ENCODE data around the gene UBE2J1.
"Not testable (repeated sequence)": the region's sequence is repeated elsewhere in the genome, so short reads cannot be mapped to it uniquely, and the experiment has no call there.

UBE2J1 gene, protein sequence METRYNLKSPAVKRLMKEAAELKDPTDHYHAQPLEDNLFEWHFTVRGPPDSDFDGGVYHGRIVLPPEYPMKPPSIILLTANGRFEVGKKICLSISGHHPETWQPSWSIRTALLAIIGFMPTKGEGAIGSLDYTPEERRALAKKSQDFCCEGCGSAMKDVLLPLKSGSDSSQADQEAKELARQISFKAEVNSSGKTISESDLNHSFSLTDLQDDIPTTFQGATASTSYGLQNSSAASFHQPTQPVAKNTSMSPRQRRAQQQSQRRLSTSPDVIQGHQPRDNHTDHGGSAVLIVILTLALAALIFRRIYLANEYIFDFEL

DNA sequence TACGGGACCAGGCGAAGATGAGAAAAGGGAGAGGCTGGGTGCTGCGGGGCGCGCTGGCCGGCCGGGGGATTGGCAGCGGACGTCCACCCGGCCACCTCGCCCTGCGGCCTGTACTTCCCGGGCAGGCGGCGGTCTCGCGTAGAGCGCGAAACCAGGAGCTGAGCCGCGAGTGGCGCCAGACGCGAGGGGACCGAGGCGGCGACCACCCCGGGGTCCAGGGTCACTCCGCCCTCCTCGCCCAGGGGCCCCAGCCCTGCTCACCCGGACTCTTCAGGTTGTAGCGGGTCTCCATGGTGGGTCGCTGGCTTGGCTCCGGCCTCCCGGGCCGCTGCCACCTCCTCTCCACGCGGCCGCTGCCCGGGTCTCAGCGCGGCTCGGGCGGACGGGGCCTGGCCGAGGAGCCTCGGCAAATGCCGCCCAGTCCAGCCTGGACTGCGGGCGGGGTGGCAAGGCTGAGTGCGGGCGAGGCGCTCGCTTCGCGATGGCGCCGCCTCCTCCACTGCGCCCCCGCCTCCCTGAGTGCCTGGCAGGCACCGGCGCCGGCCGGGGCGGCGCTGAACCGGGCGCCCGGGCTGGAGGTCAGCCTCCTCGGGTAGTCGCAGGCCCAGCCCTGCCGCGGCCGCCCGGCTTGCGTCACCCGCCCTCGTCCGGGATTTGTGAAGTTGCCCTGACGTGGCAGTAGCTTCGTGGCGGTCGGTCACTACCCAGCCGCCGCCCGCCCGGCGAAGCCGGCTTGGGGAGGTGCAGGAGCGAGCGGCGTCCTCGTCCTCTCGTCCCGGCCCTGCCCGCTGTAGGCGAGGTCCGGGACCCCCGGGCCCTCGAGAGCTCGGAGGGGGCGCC, at the start of gene UBE2J1:
TSS of gene UBE2J1 (minus strand) at position 445 of the 840 bp plus-strand sequence. CDS start at position 292, 153 bp downstream.
- peak; percentile 32 for DNase-seq

DNA sequence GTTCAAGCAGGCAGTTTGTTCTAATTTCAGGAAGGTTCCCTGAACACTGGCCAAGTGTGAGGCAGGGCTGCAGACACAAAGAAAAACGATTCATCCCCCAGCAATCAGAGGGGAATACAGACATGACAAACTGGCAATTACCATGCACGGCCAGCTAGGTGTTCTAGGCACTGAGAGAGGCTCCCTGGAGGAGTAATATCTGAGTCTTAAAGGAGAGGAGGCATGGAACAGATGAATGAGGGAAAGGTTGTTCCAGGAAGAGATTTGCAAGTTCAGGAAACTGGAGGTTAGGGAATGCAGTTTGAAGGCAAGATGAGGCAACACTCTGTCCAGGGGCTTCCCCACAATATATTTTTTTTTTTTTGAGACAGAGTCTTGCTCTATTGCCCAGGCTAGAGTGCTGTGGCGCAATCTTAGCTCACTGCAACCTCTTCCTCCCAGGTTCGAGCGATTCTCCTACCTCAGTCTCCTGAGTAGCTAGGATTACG, 48.4 kb upstream of the UBE2J1 start:
- no peak for DNase-seq

DNA sequence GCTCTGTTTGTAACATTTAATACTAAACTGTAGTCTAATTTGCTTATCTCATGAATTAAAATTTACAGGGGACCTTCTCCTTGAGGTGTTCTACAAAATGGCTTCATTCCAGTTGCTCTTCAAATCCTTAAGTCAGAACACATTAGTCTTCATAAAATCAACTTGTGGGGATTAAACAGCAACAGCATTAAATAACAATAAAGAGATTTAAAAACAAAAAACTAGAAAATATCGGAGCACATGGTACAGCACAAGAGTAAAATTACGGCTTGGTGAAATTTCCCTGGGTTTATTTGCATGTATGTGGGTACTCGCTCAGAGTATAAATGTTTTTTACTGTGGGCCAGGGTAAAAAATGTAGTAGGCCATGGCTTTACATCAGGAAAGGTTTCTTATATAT, 47.5 kb upstream of the UBE2J1 start:
- no peak for DNase-seq

DNA sequence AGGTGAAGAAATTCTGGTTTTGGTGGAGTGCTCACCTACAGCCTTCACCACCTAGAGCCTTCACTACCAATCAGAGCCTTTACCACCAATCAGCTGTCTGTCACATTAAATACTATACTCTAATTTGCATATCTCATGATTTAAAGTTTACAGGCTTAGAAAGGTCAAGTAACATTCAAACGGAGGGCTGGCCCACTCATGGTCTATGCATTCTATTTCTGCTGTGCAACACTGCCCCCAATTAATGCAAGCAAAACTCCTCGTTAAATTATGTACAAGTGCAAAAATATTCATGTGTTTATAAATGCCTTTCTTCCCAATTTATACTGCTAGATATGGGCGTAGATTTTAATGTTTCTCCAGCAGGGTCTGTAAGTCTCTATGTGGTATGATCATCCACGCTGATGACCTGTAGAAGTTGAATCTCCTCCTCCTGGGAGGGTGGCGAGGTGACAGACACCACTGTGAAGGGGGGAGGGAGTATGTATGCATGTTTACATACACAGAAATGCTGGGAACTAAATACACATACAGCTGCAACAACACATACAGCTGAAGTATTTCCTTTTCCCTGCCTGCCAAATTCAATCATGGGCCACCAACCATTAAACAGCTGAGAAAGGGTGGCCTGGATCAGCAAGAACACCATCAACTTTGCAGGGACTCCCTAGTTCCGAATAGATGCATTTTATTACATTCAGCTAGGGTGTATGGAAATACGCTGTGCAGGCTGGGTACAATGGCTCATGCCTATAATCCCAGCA, 46.4 kb upstream of the UBE2J1 start:
- DNase-seq, result no peak

DNA sequence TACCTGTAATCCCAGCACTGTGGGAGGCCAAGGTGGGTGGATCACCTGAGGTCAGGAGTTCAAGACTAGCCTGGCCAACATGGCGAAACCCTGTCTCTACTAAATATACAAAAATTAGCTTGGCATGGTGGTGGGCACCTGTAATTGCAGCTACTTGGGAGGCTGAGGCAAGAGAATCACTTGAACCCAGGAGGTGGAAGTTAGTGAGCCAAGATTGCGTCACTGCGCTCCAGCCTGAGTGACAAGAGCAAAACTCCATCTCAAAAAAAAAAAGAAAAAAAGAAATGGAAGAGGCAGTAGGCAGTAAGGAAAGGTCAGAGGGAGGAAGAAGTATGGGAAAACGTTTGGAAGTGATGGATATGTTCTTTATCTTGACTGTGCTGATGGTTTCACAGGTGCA, 45.4 kb upstream of the UBE2J1 start:
- DNase-seq, result not testable (repeated sequence)

DNA sequence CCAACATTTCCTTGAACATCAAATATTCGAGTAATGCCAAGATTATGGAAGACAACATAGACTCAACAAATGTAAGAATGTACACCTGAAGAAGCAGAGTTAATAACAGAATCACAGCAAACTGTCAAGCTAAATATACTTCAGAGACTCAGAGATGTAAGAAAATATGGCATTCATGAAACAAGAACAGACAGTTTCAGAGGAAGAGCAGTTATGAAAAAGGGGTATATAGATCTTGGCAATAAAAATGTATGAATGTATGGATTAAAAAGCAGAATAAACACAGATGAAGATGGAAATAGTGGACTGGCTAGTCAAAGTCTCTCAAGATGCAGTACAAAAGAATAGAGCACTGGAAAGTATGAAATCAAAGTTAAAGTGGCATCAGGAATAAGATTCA, 41.1 kb upstream of the UBE2J1 start:
- DNase-seq, result no peak

DNA sequence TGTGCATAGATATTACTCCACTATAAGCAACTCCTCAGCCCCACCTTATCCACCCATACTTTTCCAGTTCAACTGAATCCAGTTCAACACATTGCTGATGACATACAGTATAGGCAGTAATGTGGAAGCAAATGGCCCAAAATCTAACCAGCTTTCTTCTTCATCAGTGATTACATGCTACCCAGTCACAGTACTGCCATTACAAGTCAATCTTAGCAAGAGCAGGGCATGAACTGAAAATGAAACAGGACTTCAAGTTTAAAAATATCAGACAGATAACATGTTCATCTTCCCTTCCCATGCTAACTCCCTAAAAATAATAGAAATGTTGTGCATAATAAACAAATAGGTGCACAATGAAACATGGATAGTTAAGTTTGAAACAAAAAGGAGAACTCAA, 40.3 kb upstream of the UBE2J1 start:
- DNase-seq, result no peak

DNA sequence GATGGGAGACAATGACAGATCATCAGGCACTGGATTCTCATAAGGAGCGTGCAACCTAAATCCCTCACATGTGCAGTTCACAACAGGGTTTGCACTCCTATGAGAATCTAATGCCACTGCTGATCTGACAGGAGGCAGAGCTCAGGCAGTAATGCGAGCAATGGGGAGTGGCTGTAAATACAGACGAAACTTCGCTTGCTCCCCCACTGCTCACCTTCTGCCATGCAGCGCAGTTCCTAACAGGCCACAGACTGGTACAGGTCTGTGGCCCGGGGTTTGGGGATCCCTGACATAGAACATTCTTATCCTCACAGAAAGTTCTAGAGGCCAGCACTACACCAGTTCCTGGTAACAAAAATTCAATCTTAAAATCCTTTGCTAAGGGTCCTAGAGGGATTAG, 36.3 kb upstream of the UBE2J1 start:
- DNase-seq, result no peak

DNA sequence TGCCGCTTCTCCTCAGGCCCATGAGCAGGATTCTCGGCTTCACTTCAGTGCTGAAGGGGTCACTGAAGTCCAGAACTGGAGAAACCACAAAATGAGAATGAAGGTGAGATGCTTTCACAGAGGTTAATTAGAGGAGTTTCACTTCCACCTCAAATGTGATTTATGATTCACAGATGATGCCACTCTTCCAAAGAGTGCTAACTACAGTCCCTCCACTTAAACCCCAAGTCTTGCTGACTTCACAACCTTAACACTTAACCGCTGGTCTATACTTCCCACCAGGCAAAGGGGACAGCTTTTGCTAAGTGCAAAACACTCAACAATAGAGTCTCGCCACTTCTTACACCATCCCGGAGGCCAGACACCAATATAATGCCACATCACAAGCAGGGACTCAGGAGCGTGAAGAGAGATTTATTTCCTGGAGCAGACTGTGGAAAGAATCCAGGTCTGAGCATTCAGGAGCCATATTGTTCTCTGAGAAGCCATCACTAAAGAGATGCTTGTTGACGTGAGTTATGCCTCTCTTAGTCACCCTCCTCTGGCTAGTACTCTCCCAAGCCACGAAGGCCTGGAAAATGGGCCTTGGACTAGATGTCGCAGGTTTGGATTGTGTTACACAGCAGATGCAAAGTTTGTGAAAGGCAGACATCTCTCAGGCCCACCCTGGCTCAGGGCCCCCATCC, 35.1 kb upstream of the UBE2J1 start:
- DNase-seq, result no peak

DNA sequence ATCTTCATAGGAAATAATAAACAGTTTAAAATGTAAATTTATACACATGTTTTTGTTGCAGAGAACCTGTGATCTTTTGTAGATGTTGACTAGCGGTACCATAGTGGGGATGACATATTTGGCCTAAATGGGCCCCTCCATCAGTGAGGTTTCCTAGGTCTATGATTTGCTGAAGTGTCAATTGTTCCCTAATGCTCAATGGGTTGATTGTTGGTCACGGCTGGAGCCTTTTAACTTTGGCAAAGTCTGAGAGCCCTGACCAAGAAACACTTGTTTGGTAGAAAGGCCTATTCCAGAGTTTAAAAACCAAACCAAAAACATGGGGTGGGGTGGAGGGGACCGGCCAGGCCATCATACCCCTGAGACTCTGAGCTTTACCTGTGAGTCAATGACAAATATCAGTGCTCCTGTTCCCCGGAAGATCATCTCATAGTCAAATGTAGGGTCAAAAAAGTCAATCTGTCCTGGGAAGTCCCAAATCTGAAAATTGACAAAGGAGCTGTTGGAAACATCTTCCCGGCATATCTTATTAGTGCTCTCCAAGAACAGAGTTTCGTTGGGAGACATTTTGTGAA, 34.5 kb upstream of the UBE2J1 start:
- DNase-seq, result no peak

DNA sequence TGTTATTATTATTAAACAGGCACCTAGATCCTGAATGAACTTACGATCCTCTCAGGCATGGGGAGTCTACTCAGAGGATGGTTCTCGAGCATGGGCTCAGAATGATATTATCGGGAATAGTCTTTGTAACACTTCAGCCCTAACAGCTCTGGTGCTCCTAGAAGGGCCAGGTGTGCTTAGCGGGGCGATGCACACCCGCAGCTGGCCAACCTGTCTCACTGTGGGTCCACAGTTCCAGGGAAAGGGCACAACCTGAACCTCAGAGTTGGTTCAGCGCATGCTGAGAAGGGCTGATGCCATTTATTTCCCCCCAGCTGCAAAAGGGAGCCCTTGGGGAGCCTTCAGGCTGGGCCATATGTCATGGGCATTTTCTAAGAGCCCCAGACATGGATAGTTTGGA, 33.3 kb upstream of the UBE2J1 start:
- DNase-seq, result no peak

DNA sequence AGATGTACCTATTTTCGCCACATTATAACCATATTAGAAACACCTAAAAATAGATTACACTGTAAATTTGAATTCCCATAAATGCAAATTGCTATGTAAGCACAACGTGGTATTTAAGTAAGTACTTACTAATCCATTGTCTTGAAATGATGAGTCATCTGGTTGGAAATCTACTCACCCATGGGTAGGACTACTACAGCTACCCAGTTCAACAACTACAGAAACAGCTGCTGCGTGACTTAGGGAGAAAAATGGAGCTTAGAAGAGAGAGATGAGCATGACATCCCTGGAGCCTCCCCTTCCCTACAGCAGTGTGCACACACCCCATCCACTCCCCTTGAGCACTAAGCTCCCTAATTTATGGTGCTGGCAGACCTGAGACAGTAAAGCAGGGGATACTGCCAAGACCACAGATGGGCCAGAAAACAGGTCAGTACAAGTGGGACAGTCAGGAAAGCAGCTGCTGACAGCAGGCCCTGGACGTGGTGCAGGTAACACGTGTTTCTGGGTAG, 32.7 kb upstream of the UBE2J1 start:
- peak; percentile 96 for DNase-seq

DNA sequence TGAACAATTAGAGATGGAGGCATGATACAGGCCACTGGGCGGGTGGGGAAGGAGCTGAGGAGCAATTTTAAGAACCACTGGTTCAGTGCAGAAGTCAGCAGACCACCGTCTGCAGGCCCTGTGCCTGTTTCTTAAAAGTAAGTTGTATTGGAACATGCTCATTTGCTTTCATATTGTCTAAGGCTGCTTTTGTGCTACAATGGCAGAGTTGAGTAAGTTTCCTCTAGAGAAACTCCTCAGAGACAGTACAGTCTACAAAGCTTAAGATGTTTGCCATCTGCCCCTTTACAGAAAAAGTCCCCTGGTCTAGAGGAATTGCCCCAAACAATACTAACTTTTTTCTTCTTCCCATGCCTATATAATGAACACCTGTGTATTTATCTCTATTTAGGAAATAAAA, 28.5 kb upstream of the UBE2J1 start:
- DNase-seq, result no peak

DNA sequence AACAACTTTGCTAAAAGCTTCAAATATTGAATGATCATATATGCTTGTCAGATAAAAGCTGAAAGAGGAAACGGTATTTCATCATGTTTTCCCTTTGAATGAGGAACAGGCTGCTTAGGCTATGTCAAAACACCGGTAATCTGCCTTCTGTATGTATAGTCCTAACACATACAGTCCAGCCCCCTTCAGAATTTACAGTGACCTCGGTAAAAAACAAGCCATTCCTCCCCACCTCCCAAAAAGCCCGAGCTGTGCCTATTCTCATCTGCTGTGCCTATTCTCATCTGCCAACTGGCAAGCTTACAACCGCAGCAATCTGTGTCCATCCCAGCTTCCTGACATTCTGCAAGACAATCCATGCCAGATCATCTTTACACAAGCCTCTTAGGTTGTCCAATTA, 26.8 kb upstream of the UBE2J1 start:
- peak; percentile 32 for DNase-seq

DNA sequence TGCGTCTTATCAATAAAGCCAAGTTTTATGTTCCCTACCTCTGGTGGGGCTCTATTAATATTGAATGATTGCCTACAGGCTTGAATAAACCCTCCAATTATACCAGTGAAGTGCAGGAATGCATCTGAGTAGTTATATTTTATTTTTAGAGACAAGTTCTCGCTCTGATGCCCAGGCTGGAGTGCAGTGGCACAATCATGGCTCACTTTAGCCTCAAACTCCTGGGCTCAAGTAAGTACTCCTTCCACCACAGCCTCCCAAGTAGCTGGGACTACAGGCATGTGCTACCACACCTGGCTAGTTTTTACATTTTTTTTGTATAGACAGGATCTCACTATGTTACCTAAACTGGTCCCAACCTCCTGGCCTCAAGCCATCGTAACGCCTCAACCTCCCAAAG, 26.1 kb upstream of the UBE2J1 start:
- DNase-seq, result no peak

DNA sequence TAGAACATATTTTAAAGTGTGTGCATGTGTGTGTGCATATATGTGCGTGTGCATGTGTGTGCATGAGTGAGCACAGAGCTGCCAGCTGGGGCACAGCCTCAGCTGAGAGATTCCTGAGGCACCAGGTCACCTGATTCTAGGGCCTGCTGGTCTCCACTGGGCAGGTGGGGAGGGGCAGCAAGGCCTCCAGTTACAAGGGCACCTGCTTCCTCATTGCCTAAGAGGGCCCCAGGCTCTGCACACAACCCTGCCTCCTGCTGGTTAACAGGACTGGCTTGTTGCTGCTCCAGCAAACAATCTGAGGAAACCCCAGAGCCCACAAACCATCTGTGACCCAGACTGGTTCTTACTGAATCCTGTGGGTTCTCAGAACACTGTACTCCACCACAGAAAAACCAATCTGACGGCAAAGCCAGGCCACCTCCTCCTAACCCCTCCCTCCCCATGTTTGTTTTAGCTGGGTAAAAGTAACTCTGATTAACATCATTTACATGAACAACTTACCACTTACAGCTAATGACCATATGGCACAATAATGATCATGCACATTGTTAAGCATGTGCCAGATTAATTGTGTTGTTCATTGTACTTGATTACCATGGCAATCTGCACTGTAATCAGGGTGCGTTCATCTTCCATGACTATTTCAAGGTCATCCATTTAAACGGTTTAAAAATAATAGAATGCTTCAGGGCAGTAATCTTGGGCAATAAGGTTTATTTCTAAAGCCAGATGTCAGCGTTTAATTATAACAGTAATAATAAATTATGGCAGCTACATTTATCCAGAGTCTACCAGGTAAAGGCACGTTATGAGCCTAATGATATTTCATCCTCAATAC, 23.1 kb upstream of the UBE2J1 start:
- peak; percentile 95 for DNase-seq

DNA sequence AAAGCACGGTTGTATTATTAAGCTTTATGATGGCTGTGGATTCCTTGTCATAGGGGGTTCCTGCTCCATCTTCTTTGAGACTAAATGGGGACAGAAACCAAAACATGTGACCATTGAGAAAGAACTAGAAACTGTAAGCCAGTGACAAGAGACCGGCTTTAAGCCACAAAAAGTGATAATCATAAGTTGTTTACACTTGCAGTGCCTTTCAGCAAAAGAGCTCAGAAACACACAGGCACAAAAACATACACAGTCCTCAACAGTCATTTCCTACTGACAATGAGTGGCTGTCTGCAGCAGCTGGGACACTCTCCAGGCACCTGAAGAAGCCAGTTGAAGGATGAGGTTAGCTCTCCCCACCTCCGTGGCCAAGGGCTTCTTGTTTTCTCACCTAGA, 20.0 kb upstream of the UBE2J1 start:
- no peak for DNase-seq

DNA sequence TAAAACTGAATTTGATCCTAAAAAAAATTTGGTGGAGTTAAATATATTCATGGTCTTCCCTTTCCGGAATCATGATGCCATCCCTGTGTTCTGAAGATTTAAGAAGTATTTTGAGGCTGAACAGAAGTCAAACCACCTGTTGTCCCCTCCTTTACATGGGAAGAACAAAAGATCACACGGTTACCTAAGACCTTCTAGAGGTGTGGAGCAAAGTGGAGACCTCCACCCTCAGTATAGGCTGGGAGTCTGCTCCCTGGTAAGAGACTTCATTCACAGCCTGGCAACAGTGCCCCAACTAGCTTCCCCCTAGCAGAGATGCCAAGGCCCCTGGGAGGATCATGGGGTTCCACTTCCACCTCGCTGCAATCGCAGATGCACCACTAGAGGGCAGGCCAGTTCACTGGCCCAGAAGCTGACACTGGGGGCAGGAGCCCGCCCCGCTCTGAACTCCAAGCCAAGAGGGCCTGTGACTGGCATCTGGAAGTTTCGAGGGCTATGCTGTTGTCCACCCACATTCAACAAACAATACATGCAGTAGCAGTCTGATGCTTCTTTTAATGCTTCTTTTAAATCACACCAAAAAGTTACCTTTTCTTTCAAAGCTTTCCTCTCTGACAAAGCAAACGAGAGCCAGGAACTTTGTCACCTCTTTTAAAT, 19.5 kb upstream of the UBE2J1 start:
- peak; percentile 23 for DNase-seq

DNA sequence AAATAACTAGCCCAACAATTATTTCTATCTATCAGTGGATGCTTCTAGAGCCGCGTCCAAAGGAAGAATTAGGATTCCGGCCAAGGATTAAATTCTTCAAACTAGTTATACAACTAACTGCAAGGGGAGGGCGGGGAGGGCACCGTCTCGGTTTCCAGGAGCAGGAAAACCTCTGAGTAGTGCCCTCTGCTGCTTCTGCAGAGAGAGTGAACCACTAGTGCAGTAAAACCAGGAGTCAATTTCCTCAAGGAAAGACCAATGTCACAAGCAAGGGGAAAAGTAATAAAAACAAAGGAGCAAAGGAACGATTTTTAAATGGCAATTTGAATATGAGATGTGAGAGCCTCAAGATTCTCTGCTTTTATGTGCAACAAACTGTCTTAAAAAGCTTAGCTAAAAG, 16.5 kb upstream of the UBE2J1 start:
- no peak for DNase-seq

DNA sequence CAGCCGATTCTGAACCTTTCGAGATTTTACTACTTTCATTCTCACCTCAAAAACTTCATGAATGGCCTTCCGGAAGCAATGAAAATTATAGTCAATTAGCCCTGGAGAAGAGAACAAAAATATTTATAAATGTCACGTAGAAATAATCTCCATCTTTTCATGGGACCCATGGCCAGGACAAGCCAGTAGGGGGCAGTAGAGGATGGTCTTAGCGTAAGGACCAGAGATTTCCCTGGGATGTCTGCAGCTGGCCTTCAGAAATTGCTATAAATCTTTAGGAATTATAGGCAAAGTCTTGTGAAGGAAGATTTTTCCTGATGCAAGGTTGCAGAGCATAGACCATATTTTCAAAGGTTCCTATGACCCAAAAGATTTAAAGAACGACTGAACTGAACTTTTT, 15.6 kb upstream of the UBE2J1 start:
- DNase-seq, result peak; percentile 22

DNA sequence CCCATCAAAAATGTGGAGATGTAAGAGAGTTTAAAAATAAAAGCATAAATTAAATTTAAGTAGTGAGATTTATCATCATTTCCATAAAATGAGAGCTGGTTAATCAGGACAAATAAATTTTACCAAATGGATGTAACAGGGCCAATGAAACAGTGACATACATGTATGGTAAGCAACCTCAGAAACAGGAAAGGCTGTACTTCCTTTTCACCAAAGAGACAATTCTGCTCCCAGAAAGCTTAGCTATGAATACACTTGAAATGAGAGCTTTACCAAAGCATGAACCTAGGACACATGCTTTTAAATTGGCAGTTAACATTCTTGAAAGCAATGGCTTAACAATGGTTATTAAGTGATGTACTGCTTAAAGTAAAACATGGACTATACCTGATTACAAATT, 12.1 kb upstream of the UBE2J1 start:
- DNase-seq, result no peak

Data from NCI-H1694 treated with DMSO at 0.1 percent for 48 hours (cell line).